ENCODE measurements around the gene EIF3J. TPM values are rescaled to one million over a fixed set of nuclear protein-coding genes. Genes with fewer than 3 reads are reported as not detected.
"Not testable (repeated sequence)": the region's sequence is repeated elsewhere in the genome, so short reads cannot be mapped to it uniquely, and the experiment has no call there.

Gene EIF3J
- total RNA-seq, 1 donor from 2014 or later, result 47.7 TPM

DNA sequence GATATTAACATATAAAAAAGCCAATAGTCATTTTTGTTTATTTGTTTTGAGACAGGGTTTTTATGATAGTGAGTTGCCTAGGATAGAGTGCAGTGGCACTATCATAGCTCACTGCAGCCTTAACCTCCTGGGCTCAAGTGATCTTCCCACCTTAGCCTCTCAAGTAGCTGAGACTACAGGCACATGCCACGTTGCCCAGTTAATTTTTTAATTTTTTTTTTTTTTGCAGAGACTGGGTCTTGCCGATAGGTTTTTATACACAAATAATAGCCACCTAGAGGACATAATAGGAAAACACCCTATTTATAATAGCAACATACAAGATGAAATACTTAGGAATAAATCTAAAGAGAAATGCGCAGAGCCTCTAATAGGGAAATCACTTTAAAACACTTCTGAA is 13.3 kb downstream of the EIF3J start:
- Histone ChIP-seq H3K36me3 (ENCODE audit: control insufficient read depth, insufficient read depth, low read length) (no peaks in the 10 kb centered on the region), H3K4me3 (ENCODE audit: low read depth, low read length) (no peak overlapping the region), H3K27me3 (ENCODE audit: control insufficient read depth, insufficient read depth, low read length) (no peaks in the 10 kb centered on the region)
- no peak for DNase-seq (ENCODE audit: low read depth)
- TF ChIP-seq, protein P1, sequence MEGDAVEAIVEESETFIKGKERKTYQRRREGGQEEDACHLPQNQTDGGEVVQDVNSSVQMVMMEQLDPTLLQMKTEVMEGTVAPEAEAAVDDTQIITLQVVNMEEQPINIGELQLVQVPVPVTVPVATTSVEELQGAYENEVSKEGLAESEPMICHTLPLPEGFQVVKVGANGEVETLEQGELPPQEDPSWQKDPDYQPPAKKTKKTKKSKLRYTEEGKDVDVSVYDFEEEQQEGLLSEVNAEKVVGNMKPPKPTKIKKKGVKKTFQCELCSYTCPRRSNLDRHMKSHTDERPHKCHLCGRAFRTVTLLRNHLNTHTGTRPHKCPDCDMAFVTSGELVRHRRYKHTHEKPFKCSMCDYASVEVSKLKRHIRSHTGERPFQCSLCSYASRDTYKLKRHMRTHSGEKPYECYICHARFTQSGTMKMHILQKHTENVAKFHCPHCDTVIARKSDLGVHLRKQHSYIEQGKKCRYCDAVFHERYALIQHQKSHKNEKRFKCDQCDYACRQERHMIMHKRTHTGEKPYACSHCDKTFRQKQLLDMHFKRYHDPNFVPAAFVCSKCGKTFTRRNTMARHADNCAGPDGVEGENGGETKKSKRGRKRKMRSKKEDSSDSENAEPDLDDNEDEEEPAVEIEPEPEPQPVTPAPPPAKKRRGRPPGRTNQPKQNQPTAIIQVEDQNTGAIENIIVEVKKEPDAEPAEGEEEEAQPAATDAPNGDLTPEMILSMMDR (IDR thresholded peaks at IDR 0.05; ENCODE audit: insufficient read depth, low read length, poor library complexity, severe bottlenecking), result peak; percentile 34

DNA sequence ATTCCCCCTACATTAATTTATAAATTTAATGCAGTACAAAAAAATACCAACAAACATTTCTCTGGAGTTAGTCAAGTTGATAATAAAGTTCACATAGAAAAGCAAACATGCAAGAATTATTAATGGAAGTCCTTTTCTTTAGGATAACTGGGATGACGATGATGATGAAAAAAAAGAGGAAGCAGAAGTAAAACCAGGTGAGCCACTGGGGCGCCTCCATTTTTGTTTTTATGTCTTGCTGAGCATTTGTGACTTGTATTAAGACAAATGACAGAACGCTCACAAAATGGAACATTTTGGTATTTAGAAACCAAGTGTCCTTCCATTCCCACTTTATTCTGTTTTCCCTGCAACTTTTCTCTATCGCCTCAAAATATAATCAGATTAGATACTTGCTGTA is 13.8 kb downstream of the EIF3J start:
- Histone ChIP-seq H3K27me3 (ENCODE audit: control insufficient read depth, insufficient read depth, low read length) (no peaks in the 10 kb centered on the region), H3K36me3 (ENCODE audit: control insufficient read depth, insufficient read depth, low read length) (no peaks in the 10 kb centered on the region), H3K4me3 (ENCODE audit: low read depth, low read length) (no peak overlapping the region)
- no peak for DNase-seq (ENCODE audit: low read depth)
- TF ChIP-seq, protein P1 (IDR thresholded peaks at IDR 0.05; ENCODE audit: insufficient read depth, low read length, poor library complexity, severe bottlenecking), result no peak

DNA sequence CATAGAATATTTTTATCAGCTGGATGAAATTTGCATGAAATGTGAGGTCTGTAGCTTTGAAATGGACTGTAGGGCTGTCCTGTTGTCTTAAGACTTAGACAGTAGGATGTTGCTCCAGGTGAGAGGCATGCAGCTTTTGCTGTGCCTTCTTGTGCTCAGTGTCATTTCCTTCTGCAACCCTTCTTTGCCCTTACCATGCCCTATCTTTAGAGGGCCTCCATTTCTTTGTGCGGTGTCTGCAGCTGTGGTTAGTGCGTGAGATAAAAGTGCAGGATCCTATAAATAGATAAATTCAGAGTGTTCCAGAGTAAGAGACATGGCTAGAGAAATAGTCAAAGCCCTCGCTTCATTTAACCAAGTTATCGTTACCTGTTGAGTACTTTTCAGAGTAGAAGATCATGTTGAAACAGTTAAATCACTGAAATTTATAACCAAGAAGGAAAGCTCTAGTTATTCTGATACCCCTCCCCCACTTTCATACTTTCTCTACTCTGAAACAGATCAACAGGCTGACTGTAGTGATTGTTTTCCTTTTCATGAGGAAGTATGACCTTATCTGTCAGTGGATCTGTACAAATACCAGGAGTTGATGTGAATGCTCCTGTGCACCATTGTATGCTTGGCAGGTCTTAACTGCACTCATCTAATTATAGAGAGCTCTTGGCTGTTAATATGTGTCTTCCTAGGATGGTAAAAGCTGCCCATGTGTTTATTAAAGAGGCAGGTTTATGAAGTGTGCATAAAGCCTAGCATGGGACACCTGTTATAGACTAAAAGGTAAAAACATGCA is 18.2 kb downstream of the EIF3J start:
- DNase-seq (ENCODE audit: low read depth), result no peak
- no peaks in the 10 kb centered on the region for H3K27me3 ChIP-seq (ENCODE audit: control insufficient read depth, insufficient read depth, low read length)
- no peaks in the 10 kb centered on the region for H3K36me3 ChIP-seq (ENCODE audit: control insufficient read depth, insufficient read depth, low read length)
- TF ChIP-seq, protein P1 (IDR thresholded peaks at IDR 0.05; ENCODE audit: insufficient read depth, low read length, poor library complexity, severe bottlenecking), result no peak
- H3K4me3 ChIP-seq (ENCODE audit: low read depth, low read length), result no peak overlapping the region

DNA sequence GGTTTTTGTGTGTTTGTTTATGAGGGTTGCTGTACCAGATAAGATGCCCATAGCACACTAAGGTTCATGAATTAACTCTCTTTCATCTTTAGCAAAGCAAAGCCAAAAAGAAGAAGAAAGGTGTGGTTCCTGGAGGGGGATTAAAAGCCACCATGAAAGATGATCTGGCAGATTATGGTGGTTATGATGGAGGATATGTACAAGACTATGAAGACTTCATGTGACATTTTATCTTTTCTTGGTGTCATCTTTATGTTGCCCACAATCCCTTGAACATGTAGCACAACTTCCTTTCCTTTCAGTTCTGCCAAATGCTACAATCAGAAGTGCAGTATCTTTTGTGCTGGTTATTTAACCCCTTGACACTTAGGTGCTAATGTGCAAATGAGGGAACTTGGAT is 24.0 kb downstream of the EIF3J start:
- peaks cover 10% of the 10 kb centered on the region for H3K36me3 ChIP-seq (ENCODE audit: control insufficient read depth, insufficient read depth, low read length)
- H3K4me3 ChIP-seq (ENCODE audit: low read depth, low read length); H3K27me3 ChIP-seq (ENCODE audit: control insufficient read depth, insufficient read depth, low read length); DNase-seq (ENCODE audit: low read depth): not testable (repeated sequence)

DNA sequence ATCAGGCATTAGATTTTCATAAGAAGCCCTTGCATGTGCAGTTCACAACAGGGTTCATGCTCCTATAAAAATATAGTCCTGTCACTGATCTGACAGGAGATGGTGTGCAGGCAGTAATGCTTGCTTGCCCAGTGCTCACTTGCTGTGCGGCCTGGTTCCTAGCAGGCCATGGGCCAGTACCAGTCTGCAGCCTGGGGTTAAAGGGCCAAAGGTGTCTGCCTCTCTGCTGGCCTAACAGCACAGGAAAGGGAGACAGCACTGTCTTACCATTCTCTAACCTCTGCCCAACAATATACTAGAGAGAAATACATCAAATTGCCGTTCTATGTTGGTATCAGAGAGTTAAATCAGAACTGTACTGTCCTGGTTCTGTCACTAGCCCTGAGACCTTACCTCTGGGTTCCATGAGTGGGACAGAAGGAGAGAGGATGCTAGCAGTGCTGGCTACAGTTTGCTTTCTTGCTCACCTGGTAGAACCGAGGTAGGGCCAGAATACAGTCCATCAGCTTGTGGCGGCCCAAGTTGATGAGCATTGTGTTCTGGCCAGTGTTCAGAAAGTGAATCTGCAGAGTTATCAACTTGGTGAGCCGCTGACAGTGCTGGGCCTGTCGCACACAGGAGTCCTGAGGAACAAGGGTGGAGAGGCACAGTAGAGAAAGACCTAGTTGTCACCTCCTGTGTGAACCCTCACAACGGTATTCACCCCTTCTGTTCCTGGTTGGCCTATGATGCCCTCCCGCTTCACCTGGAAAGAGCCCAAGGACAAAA is 28.6 kb downstream of the EIF3J start:
- TF ChIP-seq, protein P1 (IDR thresholded peaks at IDR 0.05; ENCODE audit: insufficient read depth, low read length, poor library complexity, severe bottlenecking), result no peak
- Histone ChIP-seq H3K36me3 (ENCODE audit: control insufficient read depth, insufficient read depth, low read length) (peaks cover 13% of the 10 kb centered on the region), H3K4me3 (ENCODE audit: low read depth, low read length) (no peak overlapping the region), H3K27me3 (ENCODE audit: control insufficient read depth, insufficient read depth, low read length) (no peaks in the 10 kb centered on the region)
- DNase-seq (ENCODE audit: low read depth), result no peak

DNA sequence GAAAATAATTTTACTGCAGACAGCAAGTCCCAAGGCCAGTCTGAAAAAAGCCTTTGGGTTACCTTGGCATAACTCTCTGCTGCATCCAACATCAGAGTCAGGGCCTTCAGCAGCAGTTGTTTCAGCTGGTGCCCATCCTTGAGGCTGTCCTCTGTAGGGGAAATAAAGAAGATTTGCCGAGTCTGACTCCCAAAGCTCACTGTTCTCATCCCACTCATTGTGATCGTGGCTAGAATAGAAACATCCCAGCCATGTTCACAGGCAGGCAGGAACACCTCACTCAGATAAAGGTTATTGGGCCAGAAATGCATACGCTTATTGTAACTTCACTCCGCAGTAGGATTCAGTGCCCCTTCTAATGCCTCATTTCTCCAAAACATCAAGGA is 29.2 kb downstream of the EIF3J start:
- Histone ChIP-seq H3K4me3 (ENCODE audit: low read depth, low read length) (no peak overlapping the region), H3K27me3 (ENCODE audit: control insufficient read depth, insufficient read depth, low read length) (no peaks in the 10 kb centered on the region), H3K36me3 (ENCODE audit: control insufficient read depth, insufficient read depth, low read length) (peaks cover 12% of the 10 kb centered on the region)
- TF ChIP-seq, protein P1 (IDR thresholded peaks at IDR 0.05; ENCODE audit: insufficient read depth, low read length, poor library complexity, severe bottlenecking), result no peak
- DNase-seq (ENCODE audit: low read depth), result no peak

Measured in kidney epithelial cell (primary cell).